ENCODE results near the gene CDHR4. TPM values are rescaled to one million over a fixed set of nuclear protein-coding genes. Genes with fewer than 3 reads are reported as not detected.

Gene CDHR4
- total RNA-seq, 1 donor from 2014 or later = not detected

DNA sequence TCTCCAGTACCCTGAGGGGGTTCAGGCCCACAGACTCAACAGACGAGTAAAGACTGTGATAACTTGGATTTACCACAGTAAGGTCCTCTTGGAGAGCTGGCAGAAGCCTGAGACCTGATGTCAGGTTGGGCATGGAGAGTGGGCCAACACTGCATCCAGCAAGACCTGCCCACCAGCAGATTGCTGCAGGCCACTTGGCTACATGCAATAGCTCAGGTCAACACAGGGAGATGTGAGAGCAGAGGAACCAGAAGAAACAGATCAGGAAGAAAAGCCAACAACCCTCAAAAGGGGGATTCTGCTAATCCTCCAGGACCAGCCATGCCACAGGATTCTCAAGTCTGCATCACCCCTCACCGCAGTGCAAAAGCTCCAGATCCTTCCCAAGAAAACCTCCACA, 11.6 kb downstream of the CDHR4 start:
- DNase-seq (ENCODE audit: low spot score) = no peak
- Histone ChIP-seq H3F3A (ENCODE audit: low read depth) (peaks cover 5% of the 10 kb centered on the region), H3K4me3 (no peak overlapping the region), H3K4me2 (no peak overlapping the region), H3K27me3 (no peaks in the 10 kb centered on the region), H3K27ac (no peak overlapping the region), H3K9ac (no peak overlapping the region), H3K36me3 (no peaks in the 10 kb centered on the region), H2AFZ (replicated peaks) (no peak overlapping the region), H3K9me3 (ENCODE audit: low read depth) (no peaks in the 10 kb centered on the region), H4K20me1 (ENCODE audit: low read depth) (peaks cover 1% of the 10 kb centered on the region), H3K79me2 (ENCODE audit: low read depth) (peaks cover 32% of the 10 kb centered on the region), H3K4me1 (no peaks in the 10 kb centered on the region)
- Mint-ChIP-seq H3K27ac (no peak overlapping the region), H3K4me1 (peaks cover 35% of the 10 kb centered on the region), H3K4me3 (no peak overlapping the region), H3K36me3 (peaks cover 10% of the 10 kb centered on the region), H3K27me3 (ENCODE audit: insufficient read depth, low read depth) (peaks cover 8% of the 10 kb centered on the region), H3K9me3 (no peaks in the 10 kb centered on the region)
- TF ChIP-seq, protein P1, sequence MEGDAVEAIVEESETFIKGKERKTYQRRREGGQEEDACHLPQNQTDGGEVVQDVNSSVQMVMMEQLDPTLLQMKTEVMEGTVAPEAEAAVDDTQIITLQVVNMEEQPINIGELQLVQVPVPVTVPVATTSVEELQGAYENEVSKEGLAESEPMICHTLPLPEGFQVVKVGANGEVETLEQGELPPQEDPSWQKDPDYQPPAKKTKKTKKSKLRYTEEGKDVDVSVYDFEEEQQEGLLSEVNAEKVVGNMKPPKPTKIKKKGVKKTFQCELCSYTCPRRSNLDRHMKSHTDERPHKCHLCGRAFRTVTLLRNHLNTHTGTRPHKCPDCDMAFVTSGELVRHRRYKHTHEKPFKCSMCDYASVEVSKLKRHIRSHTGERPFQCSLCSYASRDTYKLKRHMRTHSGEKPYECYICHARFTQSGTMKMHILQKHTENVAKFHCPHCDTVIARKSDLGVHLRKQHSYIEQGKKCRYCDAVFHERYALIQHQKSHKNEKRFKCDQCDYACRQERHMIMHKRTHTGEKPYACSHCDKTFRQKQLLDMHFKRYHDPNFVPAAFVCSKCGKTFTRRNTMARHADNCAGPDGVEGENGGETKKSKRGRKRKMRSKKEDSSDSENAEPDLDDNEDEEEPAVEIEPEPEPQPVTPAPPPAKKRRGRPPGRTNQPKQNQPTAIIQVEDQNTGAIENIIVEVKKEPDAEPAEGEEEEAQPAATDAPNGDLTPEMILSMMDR (IDR thresholded peaks at IDR 0.05) = no peak
- TF ChIP-seq EZH2 (IDR thresholded peaks at IDR 0.05) (no peak), EZH2phosphoT487 (IDR thresholded peaks at IDR 0.05) (no peak)

GRCh38 chr3:49787536-49787935, 12.1 kb downstream of the CDHR4 start:
- Histone ChIP-seq H3K9ac (no peak overlapping the region), H4K20me1 (ENCODE audit: low read depth) (peaks cover 6% of the 10 kb centered on the region), H3K79me2 (ENCODE audit: low read depth) (peaks cover 38% of the 10 kb centered on the region), H2AFZ (replicated peaks) (no peak overlapping the region), H3F3A (ENCODE audit: low read depth) (peaks cover 5% of the 10 kb centered on the region), H3K36me3 (no peaks in the 10 kb centered on the region), H3K4me2 (no peak overlapping the region), H3K9me3 (ENCODE audit: low read depth) (no peaks in the 10 kb centered on the region), H3K4me1 (no peaks in the 10 kb centered on the region), H3K27ac (no peak overlapping the region), H3K27me3 (no peaks in the 10 kb centered on the region), H3K4me3 (no peak overlapping the region)
- H3K4me3 Mint-ChIP-seq = peak overlapping the region; percentile 94
- H3K4me1 Mint-ChIP-seq = peaks cover 35% of the 10 kb centered on the region
- no peak overlapping the region for H3K27ac Mint-ChIP-seq
- no peaks in the 10 kb centered on the region for H3K9me3 Mint-ChIP-seq
- TF ChIP-seq, protein P1 (IDR thresholded peaks at IDR 0.05) = no peak
- no peak for TF ChIP-seq EZH2phosphoT487 (IDR thresholded peaks at IDR 0.05)
- TF ChIP-seq EZH2 (IDR thresholded peaks at IDR 0.05) = no peak
- H3K36me3 Mint-ChIP-seq = peaks cover 10% of the 10 kb centered on the region
- no peak for DNase-seq (ENCODE audit: low spot score)
- peaks cover 8% of the 10 kb centered on the region for H3K27me3 Mint-ChIP-seq (ENCODE audit: insufficient read depth, low read depth)

DNA sequence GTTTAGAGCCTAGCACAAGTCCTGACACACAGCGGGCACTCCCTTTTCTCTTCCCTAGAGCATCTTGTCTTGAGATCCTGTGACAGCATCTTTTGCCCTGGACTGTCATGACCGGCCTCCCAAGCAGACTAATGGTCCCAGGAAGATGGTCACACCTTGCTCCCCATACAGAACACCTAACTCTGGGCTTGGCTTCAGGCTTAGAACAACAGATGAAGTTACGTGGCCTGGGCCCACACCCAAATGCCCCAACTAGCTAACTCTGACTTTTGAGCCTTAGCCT, 12.6 kb downstream of the CDHR4 start:
- Histone ChIP-seq H3K27me3 (no peaks in the 10 kb centered on the region), H2AFZ (replicated peaks) (no peak overlapping the region), H3F3A (ENCODE audit: low read depth) (peaks cover 5% of the 10 kb centered on the region), H3K9me3 (ENCODE audit: low read depth) (no peaks in the 10 kb centered on the region), H3K9ac (no peak overlapping the region), H3K4me1 (no peaks in the 10 kb centered on the region), H3K36me3 (no peaks in the 10 kb centered on the region), H3K79me2 (ENCODE audit: low read depth) (peaks cover 42% of the 10 kb centered on the region), H3K4me3 (peak overlapping the region; percentile 25), H3K27ac (no peak overlapping the region), H3K4me2 (peak overlapping the region; percentile 60), H4K20me1 (ENCODE audit: low read depth) (peaks cover 11% of the 10 kb centered on the region)
- DNase-seq (ENCODE audit: low spot score) = no peak
- H3K4me3 Mint-ChIP-seq = peak overlapping the region; percentile 94
- no peak for TF ChIP-seq EZH2 (IDR thresholded peaks at IDR 0.05)
- TF ChIP-seq, protein P1 (IDR thresholded peaks at IDR 0.05) = no peak
- peaks cover 6% of the 10 kb centered on the region for H3K27me3 Mint-ChIP-seq (ENCODE audit: insufficient read depth, low read depth)
- H3K9me3 Mint-ChIP-seq = no peaks in the 10 kb centered on the region
- H3K27ac Mint-ChIP-seq = peak overlapping the region; percentile 95
- peaks cover 38% of the 10 kb centered on the region for H3K4me1 Mint-ChIP-seq
- peaks cover 10% of the 10 kb centered on the region for H3K36me3 Mint-ChIP-seq
